Kidney (tissue), 14 donors: ENCODE measurements around the gene SH3BP4. TPM values are rescaled to one million over a fixed set of nuclear protein-coding genes. Genes with fewer than 3 reads are reported as not detected.
A peak's percentile ranks its signal among the peaks of the same experiment; 100 is the strongest.

Experiments used
- DNase-seq, 5 donors: peaks; one replicate each; pipeline ENCODE4 v3.0.0-alpha.2; 2013 to 2020
- FAIRE-seq: peaks from 2 replicates; lab custom pipeline; 2012; peaks lifted over from hg19 to GRCh38; lab: Jason Lieb, UNC
- H3K27ac ChIP-seq, 2 donors: one replicate each; pipeline ENCODE4 v1.7.0; 2013; ENCODE audit warnings: low read depth in 2 of 2, low read length in 2 of 2, inconsistent platforms in 1 of 2
- H3K27me3 ChIP-seq: one replicate; pipeline ENCODE4 v1.7.1; 2013; ENCODE audit warnings: low read length, inconsistent platforms; ENCODE audit not compliant: control insufficient read depth, insufficient read depth
- H3K36me3 ChIP-seq, 3 donors: one replicate each; pipeline versions ENCODE4 v1.7.0 to v1.7.1; 2013; ENCODE audit warnings: low read length in 3 of 3, control low read depth in 1 of 3, inconsistent platforms in 1 of 3; ENCODE audit not compliant: insufficient read depth in 3 of 3, control insufficient read depth in 2 of 3
- H3K4me1 ChIP-seq, 3 donors: one replicate each; pipeline versions ENCODE4 v1.7.0 to v1.7.1; 2013; ENCODE audit warnings: low read length in 3 of 3, inconsistent platforms in 1 of 3, low read depth in 1 of 3; ENCODE audit not compliant: control insufficient read depth in 2 of 3, insufficient read depth in 2 of 3
- H3K4me3 ChIP-seq, 3 donors: one replicate each; pipeline versions ENCODE4 v1.7.0 to v1.8.1; 2013; ENCODE audit warnings: low read length in 3 of 3, control low read depth in 1 of 3, inconsistent platforms in 1 of 3
- H3K9ac ChIP-seq, 3 donors: one replicate each; pipeline versions ENCODE4 v1.7.0 to v1.7.1; 2013; ENCODE audit warnings: low read length in 3 of 3, control low read depth in 1 of 3, inconsistent platforms in 1 of 3
- H3K9me3 ChIP-seq, 3 donors: one replicate each; pipeline versions ENCODE4 v1.7.0 to v1.7.1; 2013; ENCODE audit warnings: low read length in 3 of 3, control low read depth in 1 of 3, inconsistent platforms in 1 of 3; ENCODE audit not compliant: control insufficient read depth in 2 of 3, insufficient read depth in 1 of 3
- intact Hi-C: fragments of 100-400 bp; cut with DNase I; formaldehyde crosslinking; loops from one replicate; pipeline ENCODE4 v1.11.1; 2022
- polyA plus RNA-seq: library from polyadenylated mRNA; stranded (reverse); fragments of 350-450 nt; fragmentation: Illumina TruSeq; extraction: RNeasy Lipid Tissue Mini Kit (QIAGEN cat#74804); gene quantifications from one replicate; pipeline ENCODE4 v1.2.3, GENCODE V29; 2014; ENCODE audit warnings: low read depth, low replicate concordance; ENCODE audit not compliant: insufficient read depth
- total RNA-seq: library from RNA; stranded (reverse); fragmentation: NEBNext Ultra II Directional; extraction: Animal tissue kit (Norgen Biotek cat#: 25700); gene quantifications from one replicate; pipeline ENCODE4 v1.2.1, GENCODE V29; 2021
- TF ChIP-seq, protein P1 (sequence below): IDR thresholded peaks from 3 replicates; pipeline ENCODE4 v1.5.1; 2012; ENCODE audit warnings: mild to moderate bottlenecking, moderate library complexity, borderline replicate concordance; ENCODE audit not compliant: insufficient read depth; ENCODE audit errors: extremely low read depth
- donor health status: control.
- donor health status: control.
- donor health status: control.
- donor health status: control.
- donor health status: control.
- donor health status: DM: yes; HTN: yes; CAD: no.
- donor health status: Normal renal cell carcinoma (clear cell type).

SH3BP4 gene
- total and polyA plus RNA-seq, 2 donors from 2014 or later = 20.0 to 52.9 TPM

DNA sequence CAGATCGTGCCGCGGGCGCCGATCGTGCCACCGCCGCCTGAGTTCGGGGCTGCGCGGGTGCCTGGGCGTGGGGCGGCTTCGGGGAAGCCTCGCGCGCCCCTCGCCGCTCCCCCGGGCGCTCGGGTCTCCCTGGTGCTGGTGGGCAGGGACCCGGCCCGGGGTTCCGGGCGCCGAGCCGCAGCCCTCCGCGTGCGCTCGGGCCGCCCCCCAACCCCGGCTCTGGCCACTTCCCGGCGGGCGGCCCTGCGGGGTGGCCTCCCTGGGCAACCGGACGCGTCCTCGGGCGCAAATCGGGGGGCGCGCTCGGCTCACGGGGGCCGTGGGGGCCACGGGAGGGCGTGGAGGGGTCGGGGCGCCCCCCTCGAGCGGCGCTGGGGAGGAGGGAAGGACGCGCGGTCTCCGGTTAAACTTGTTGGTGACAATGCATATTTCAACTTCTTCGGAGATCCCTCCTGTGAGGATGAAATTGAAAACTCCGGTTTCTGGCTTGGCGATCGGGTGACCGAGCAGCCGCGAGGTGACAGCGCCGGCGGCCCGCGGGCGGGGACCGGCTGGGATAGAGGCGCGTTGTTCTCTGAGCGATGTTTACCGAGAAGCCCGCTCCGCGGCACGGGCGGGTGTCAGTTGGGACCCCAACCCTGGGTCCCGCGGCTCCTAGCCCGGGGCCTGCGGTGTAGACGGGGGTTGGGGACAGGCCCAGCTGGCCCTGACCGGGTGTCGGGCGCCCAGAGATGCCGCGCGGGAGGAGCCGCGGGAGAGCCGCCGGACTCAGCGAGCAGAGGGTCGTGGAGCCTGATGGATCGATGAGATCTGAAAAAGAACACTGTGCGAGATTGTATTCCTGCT is 676 bp downstream of the SH3BP4 start:
- peak; percentile 56 to 74 (median 67) for DNase-seq
- FAIRE-seq = no peak
- Histone ChIP-seq H3K4me1 (peaks cover 0 to 12% (median 3%) of the 10 kb centered on the region in 3 donors), H3K27ac (peak overlapping the region; percentile 80 to 86), H3K9ac (peak overlapping the region; percentile 43 to 72 (median 50)), H3K36me3 (no peaks in the 10 kb centered on the region), H3K9me3 (no peaks in the 10 kb centered on the region), H3K4me3 (peak overlapping the region; percentile 47 to 70 (median 59)), H3K27me3 (no peaks in the 10 kb centered on the region)
- TF ChIP-seq, protein P1, sequence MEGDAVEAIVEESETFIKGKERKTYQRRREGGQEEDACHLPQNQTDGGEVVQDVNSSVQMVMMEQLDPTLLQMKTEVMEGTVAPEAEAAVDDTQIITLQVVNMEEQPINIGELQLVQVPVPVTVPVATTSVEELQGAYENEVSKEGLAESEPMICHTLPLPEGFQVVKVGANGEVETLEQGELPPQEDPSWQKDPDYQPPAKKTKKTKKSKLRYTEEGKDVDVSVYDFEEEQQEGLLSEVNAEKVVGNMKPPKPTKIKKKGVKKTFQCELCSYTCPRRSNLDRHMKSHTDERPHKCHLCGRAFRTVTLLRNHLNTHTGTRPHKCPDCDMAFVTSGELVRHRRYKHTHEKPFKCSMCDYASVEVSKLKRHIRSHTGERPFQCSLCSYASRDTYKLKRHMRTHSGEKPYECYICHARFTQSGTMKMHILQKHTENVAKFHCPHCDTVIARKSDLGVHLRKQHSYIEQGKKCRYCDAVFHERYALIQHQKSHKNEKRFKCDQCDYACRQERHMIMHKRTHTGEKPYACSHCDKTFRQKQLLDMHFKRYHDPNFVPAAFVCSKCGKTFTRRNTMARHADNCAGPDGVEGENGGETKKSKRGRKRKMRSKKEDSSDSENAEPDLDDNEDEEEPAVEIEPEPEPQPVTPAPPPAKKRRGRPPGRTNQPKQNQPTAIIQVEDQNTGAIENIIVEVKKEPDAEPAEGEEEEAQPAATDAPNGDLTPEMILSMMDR = no peak
- intact Hi-C loops = no loop called here

DNA sequence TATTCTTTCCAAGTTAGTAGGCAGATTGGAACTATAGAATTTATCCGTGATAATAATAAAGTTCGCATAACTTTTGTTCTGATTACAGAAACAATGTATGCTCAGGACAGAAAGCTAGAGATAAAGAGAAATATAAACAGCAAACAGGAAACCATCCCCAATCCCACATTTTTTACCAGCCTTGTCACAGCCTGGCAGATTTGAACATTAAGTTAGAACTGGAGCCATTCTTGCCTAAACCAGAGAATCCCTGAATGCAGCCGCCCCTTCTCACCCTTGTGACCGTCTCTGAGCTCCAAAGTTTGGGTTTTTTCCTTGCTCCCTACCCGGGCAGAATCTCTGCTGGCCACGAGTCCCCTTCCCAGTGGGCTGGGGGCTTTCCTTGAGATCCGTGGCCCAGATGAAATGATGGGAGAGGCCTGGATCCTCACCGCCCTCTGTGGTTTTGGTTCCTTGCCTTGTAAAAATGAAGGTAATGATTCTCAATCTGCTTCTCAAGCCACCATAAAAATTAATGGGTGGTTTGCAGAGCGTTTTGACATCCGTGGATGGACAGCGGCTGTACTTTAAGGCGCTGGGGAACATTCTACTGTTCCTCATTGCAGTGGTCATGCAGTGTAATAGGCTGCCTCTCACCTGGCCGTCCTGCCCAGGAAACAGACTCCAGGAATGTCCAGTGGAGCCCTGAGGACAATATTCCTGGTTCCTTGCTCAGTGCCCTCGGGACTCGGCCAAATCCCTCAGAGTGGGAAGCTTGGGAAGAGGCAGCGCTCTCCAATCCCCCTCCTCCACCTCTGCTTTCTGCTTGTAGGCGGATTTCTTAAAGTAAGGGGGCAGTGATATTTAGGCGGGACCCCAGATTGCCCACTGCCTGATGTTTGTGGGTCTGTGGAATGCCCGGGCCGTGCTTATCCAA is 1.6 kb downstream of the SH3BP4 start:
- Histone ChIP-seq H3K36me3 (no peaks in the 10 kb centered on the region), H3K4me1 (peaks cover 0 to 12% (median 3%) of the 10 kb centered on the region in 3 donors), H3K9ac (peak overlapping the region; percentile 43 to 72 (median 50)), H3K27ac (peak overlapping the region; percentile 80 to 86), H3K9me3 (no peaks in the 10 kb centered on the region), H3K4me3 (peak overlapping the region; percentile 46 to 70 (median 59)), H3K27me3 (no peaks in the 10 kb centered on the region)
- TF ChIP-seq, protein P1 = no peak
- peak in 4 of 5 donors; percentile 45 to 61 (median 50) for DNase-seq
- no peak for FAIRE-seq
- intact Hi-C loops = no loop called here

DNA sequence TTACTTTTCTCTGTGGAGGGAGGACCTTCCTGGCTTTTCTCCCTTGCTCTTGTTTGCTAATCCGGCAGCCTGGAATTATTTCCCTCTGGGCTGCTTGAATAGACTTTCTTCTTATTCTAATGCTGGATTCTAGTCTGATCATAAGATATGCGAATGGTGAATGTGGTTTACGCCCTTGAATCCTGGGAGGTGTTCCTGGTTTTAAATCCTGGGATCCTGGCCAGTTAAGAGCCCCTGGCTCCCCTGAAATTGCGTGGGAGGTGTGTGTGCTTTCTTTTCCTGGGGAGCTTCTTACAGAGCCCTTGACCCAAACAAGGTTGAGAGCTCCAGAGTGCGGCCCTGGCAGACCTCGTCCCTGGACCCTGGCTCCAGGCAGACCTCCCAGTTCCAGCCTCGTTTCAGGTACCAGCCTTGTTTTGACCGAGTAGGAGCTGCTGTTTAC is 2.8 kb downstream of the SH3BP4 start:
- H3K4me3 ChIP-seq = peak overlapping the region in 2 of 3 donors; percentile 42 to 70
- intact Hi-C loops = no loop called here
- no peaks in the 10 kb centered on the region for H3K27me3 ChIP-seq
- H3K4me1 ChIP-seq = peaks cover 0 to 12% (median 3%) of the 10 kb centered on the region in 3 donors
- TF ChIP-seq, protein P1 = no peak
- no peaks in the 10 kb centered on the region for H3K36me3 ChIP-seq
- no peaks in the 10 kb centered on the region for H3K9me3 ChIP-seq
- peak overlapping the region in 2 of 3 donors; percentile 34 to 72 for H3K9ac ChIP-seq
- peak in 4 of 5 donors; percentile 21 to 61 (median 36) for DNase-seq
- FAIRE-seq = no peak
- peak overlapping the region; percentile 80 to 86 for H3K27ac ChIP-seq
